ENCODE data around the gene PXN. TPM values are rescaled to one million over a fixed set of nuclear protein-coding genes. Genes with fewer than 3 reads are reported as not detected.
"Not testable (repeated sequence)": the region's sequence is repeated elsewhere in the genome, so short reads cannot be mapped to it uniquely, and the experiment has no call there.

Gene PXN
- total RNA-seq, 1 donor from 2014 or later: 29.5 TPM

DNA sequence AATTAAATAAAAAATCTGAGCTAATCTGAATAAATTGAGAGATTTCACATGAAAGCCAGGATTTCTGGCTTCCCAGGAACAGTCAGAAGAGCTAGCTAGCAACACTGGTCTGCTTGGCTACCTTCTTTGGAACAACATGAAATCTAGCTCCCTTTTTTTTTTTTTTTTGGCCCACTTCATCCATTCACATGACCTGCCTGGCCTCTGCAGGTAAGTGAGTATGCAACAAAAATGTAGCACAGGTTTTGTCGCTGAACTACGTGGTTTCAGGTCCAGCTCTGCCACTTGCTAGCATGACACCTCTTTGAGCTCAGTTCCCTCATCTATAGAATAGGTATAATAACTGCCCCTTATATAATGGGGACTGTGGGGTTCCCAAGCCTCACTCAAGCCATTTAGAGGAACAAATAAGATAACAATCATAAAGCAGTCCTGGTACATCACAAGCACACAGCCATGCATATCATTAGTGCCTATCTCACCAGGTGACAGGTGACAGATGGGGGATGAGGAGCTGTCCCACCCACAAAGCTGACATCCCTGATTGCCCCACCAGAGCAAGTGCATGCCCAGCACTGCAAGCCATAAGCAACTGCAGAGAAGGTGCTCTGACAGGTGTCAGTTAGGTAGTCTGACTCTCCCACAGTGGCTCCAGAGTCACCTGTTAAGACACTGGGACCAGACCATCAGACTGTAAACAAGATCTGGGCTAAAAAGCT, 25.6 kb downstream of the PXN start:
- Histone ChIP-seq H3K27me3 (ENCODE audit: control insufficient read depth, insufficient read depth, low read length) (no peaks in the 10 kb centered on the region), H3K4me3 (ENCODE audit: low read depth, low read length) (no peak overlapping the region), H3K36me3 (ENCODE audit: control insufficient read depth, insufficient read depth, low read length) (peaks cover 1% of the 10 kb centered on the region)
- DNase-seq (ENCODE audit: low read depth): no peak
- TF ChIP-seq, protein P1, sequence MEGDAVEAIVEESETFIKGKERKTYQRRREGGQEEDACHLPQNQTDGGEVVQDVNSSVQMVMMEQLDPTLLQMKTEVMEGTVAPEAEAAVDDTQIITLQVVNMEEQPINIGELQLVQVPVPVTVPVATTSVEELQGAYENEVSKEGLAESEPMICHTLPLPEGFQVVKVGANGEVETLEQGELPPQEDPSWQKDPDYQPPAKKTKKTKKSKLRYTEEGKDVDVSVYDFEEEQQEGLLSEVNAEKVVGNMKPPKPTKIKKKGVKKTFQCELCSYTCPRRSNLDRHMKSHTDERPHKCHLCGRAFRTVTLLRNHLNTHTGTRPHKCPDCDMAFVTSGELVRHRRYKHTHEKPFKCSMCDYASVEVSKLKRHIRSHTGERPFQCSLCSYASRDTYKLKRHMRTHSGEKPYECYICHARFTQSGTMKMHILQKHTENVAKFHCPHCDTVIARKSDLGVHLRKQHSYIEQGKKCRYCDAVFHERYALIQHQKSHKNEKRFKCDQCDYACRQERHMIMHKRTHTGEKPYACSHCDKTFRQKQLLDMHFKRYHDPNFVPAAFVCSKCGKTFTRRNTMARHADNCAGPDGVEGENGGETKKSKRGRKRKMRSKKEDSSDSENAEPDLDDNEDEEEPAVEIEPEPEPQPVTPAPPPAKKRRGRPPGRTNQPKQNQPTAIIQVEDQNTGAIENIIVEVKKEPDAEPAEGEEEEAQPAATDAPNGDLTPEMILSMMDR (IDR thresholded peaks at IDR 0.05; ENCODE audit: insufficient read depth, low read length, severe bottlenecking): no peak
- no peak for FAIRE-seq

GRCh38 chr12:120238839-120239445, 26.6 kb downstream of the PXN start:
- no peak for FAIRE-seq
- DNase-seq (ENCODE audit: low read depth): no peak
- TF ChIP-seq, protein P1 (IDR thresholded peaks at IDR 0.05; ENCODE audit: insufficient read depth, low read length, severe bottlenecking): no peak
- Histone ChIP-seq H3K27me3 (ENCODE audit: control insufficient read depth, insufficient read depth, low read length) (no peaks in the 10 kb centered on the region), H3K4me3 (ENCODE audit: low read depth, low read length) (no peak overlapping the region), H3K36me3 (ENCODE audit: control insufficient read depth, insufficient read depth, low read length) (peaks cover 1% of the 10 kb centered on the region)

GRCh38 chr12:120238217-120238616, 27.3 kb downstream of the PXN start:
- TF ChIP-seq, protein P1 (IDR thresholded peaks at IDR 0.05; ENCODE audit: insufficient read depth, low read length, severe bottlenecking): no peak
- DNase-seq (ENCODE audit: low read depth) (no peak), FAIRE-seq (no peak)
- no peaks in the 10 kb centered on the region for H3K27me3 ChIP-seq (ENCODE audit: control insufficient read depth, insufficient read depth, low read length)
- H3K36me3 ChIP-seq (ENCODE audit: control insufficient read depth, insufficient read depth, low read length): peaks cover 1% of the 10 kb centered on the region
- no peak overlapping the region for H3K4me3 ChIP-seq (ENCODE audit: low read depth, low read length)

- peak; percentile 61 for DNase-seq (ENCODE audit: low read depth)
- no peak overlapping the region for H3K4me3 ChIP-seq (ENCODE audit: low read depth, low read length)
- TF ChIP-seq, protein P1 (IDR thresholded peaks at IDR 0.05; ENCODE audit: insufficient read depth, low read length, severe bottlenecking): no peak
- no peaks in the 10 kb centered on the region for H3K27me3 ChIP-seq (ENCODE audit: control insufficient read depth, insufficient read depth, low read length)
- no peak for FAIRE-seq
- H3K36me3 ChIP-seq (ENCODE audit: control insufficient read depth, insufficient read depth, low read length): peaks cover 1% of the 10 kb centered on the region
Observed at GRCh38 chr12:120237360-120238171, 28.0 kb downstream of the PXN start.

GRCh38 chr12:120236809-120237208, 28.7 kb downstream of the PXN start:
- not testable (repeated sequence) for H3K36me3 ChIP-seq (ENCODE audit: control insufficient read depth, insufficient read depth, low read length); FAIRE-seq; DNase-seq (ENCODE audit: low read depth); H3K4me3 ChIP-seq (ENCODE audit: low read depth, low read length); H3K27me3 ChIP-seq (ENCODE audit: control insufficient read depth, insufficient read depth, low read length)
